ENCODE measurements around the gene PTPRD. TPM values are rescaled to one million over a fixed set of nuclear protein-coding genes. Genes with fewer than 3 reads are reported as not detected.

The PTPRD gene
- total RNA-seq, 2 experiments from 2014 or later: 0.03 TPM; not detected in 1

DNA sequence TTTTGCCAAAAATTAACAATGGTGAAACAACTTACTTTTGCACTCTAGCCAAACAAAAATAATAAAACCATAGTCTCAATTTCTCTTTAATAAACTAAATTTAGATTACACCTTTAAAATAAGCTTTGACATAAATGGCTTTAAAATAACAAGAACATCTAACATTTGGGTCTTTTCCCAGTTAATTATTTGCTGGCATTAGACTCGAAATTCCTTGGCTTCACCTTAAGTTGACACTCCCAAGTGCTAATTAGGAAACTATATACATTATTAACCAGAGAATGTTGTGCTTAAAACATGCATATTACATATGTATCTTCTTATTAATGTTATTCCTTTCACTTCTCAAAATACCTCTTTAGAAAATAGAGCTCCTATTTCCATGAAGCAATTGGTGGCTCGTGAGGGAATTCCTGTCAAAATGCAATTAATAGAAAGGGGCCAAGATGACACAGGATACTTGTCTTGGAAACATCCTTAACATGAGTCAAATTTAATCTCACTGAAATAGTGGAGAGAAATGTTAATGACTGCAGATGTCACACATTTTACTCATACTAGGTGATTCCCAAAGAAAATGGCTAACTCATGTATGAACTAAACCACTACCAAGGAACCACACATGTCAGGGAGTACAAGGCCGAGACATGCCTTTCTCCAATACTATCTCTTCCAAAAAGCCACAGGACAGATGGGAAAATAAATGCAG, 1880.3 kb downstream of the PTPRD start:
- no peak for TF ChIP-seq EZH2phosphoT487 (IDR thresholded peaks at IDR 0.05; ENCODE audit: borderline replicate concordance, low read depth, low read length)
- TF ChIP-seq, protein P1, sequence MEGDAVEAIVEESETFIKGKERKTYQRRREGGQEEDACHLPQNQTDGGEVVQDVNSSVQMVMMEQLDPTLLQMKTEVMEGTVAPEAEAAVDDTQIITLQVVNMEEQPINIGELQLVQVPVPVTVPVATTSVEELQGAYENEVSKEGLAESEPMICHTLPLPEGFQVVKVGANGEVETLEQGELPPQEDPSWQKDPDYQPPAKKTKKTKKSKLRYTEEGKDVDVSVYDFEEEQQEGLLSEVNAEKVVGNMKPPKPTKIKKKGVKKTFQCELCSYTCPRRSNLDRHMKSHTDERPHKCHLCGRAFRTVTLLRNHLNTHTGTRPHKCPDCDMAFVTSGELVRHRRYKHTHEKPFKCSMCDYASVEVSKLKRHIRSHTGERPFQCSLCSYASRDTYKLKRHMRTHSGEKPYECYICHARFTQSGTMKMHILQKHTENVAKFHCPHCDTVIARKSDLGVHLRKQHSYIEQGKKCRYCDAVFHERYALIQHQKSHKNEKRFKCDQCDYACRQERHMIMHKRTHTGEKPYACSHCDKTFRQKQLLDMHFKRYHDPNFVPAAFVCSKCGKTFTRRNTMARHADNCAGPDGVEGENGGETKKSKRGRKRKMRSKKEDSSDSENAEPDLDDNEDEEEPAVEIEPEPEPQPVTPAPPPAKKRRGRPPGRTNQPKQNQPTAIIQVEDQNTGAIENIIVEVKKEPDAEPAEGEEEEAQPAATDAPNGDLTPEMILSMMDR (conservative IDR thresholded peaks at IDR 0.05; ENCODE audit: low read length): no peak
- H3K9me2 ChIP-seq (ENCODE audit: insufficient read depth, low read length): no peaks in the 10 kb centered on the region
- ChIA-PET POLR2A (no interaction called here), CTCF (ENCODE audit: unreplicated experiment) (no interaction called here)
- H4K20me1 ChIP-seq (ENCODE audit: insufficient read depth, low read length): no peaks in the 10 kb centered on the region
- DNase-seq (ENCODE audit: low spot score): no peak
- no peaks in the 10 kb centered on the region for H3K9me3 ChIP-seq (ENCODE audit: low read length)
- no peaks in the 10 kb centered on the region for H3K4me1 ChIP-seq (ENCODE audit: insufficient read depth, low read length, poor library complexity, severe bottlenecking)
- no peaks in the 10 kb centered on the region for H3K79me2 ChIP-seq (ENCODE audit: insufficient read depth, low read depth, low read length)
- no peak overlapping the region for H2AFZ ChIP-seq (ENCODE audit: low read length)
- intact Hi-C loops (cut with micrococcal nuclease; ENCODE audit: unreplicated experiment): no loop called here
- H3K36me3 ChIP-seq (ENCODE audit: insufficient read depth, low read length): no peaks in the 10 kb centered on the region
- no TSS peak for BruUV-seq (replicated peaks)
- no peak overlapping the region for H3K4me3 ChIP-seq (ENCODE audit: low read depth, low read length, poor library complexity, severe bottlenecking)
- H3K4me2 ChIP-seq (ENCODE audit: low read length): no peak overlapping the region
- no peak overlapping the region for H3K27ac ChIP-seq (ENCODE audit: low read depth, low read length, poor library complexity, severe bottlenecking)

- no peaks in the 10 kb centered on the region for H3K9me3 ChIP-seq (ENCODE audit: low read length)
- intact Hi-C loops (cut with micrococcal nuclease; ENCODE audit: unreplicated experiment): no loop called here
- H2AFZ ChIP-seq (ENCODE audit: low read length): no peak overlapping the region
- no peaks in the 10 kb centered on the region for H3K36me3 ChIP-seq (ENCODE audit: insufficient read depth, low read length)
- no peak for TF ChIP-seq EZH2phosphoT487 (IDR thresholded peaks at IDR 0.05; ENCODE audit: borderline replicate concordance, low read depth, low read length)
- TF ChIP-seq, protein P1 (conservative IDR thresholded peaks at IDR 0.05; ENCODE audit: low read length): no peak
- no peaks in the 10 kb centered on the region for H3K4me1 ChIP-seq (ENCODE audit: insufficient read depth, low read length, poor library complexity, severe bottlenecking)
- no peaks in the 10 kb centered on the region for H4K20me1 ChIP-seq (ENCODE audit: insufficient read depth, low read length)
- DNase-seq (ENCODE audit: low spot score): no peak
- H3K4me3 ChIP-seq (ENCODE audit: low read depth, low read length, poor library complexity, severe bottlenecking): no peak overlapping the region
- POLR2A ChIA-PET: interaction anchor here (1.3 kb wide), 1 partner anchor 11 kb away, joined by 5 read pairs; no protein-coding TSS in a partner anchor
- H3K4me2 ChIP-seq (ENCODE audit: low read length): no peak overlapping the region
- H3K79me2 ChIP-seq (ENCODE audit: insufficient read depth, low read depth, low read length): no peaks in the 10 kb centered on the region
- CTCF ChIA-PET (ENCODE audit: unreplicated experiment): no interaction called here
- H3K27ac ChIP-seq (ENCODE audit: low read depth, low read length, poor library complexity, severe bottlenecking): no peak overlapping the region
- BruUV-seq (replicated peaks): no TSS peak
- H3K9me2 ChIP-seq (ENCODE audit: insufficient read depth, low read length): no peaks in the 10 kb centered on the region
These were observed 1882.2 kb downstream of the PTPRD start for GRCh38 chr9:8730618-8731017.

- DNase-seq (ENCODE audit: low spot score): no peak
- Histone ChIP-seq H3K4me3 (ENCODE audit: low read depth, low read length, poor library complexity, severe bottlenecking) (no peak overlapping the region), H4K20me1 (ENCODE audit: insufficient read depth, low read length) (no peaks in the 10 kb centered on the region), H3K4me2 (ENCODE audit: low read length) (no peak overlapping the region), H3K79me2 (ENCODE audit: insufficient read depth, low read depth, low read length) (no peaks in the 10 kb centered on the region), H3K9me3 (ENCODE audit: low read length) (no peaks in the 10 kb centered on the region), H3K27ac (ENCODE audit: low read depth, low read length, poor library complexity, severe bottlenecking) (no peak overlapping the region), H3K9me2 (ENCODE audit: insufficient read depth, low read length) (no peaks in the 10 kb centered on the region), H3K4me1 (ENCODE audit: insufficient read depth, low read length, poor library complexity, severe bottlenecking) (no peaks in the 10 kb centered on the region), H2AFZ (ENCODE audit: low read length) (no peak overlapping the region), H3K36me3 (ENCODE audit: insufficient read depth, low read length) (no peaks in the 10 kb centered on the region)
- ChIA-PET POLR2A (no interaction called here), CTCF (ENCODE audit: unreplicated experiment) (no interaction called here)
- no TSS peak for BruUV-seq (replicated peaks)
- intact Hi-C loops (cut with micrococcal nuclease; ENCODE audit: unreplicated experiment): no loop called here
- no peak for TF ChIP-seq EZH2phosphoT487 (IDR thresholded peaks at IDR 0.05; ENCODE audit: borderline replicate concordance, low read depth, low read length)
- TF ChIP-seq, protein P1 (conservative IDR thresholded peaks at IDR 0.05; ENCODE audit: low read length): no peak
These were observed 1883.9 kb downstream of the PTPRD start for GRCh38 chr9:8728910-8729309.

Data from OCI-LY7 (cell line).